Vagina (tissue), 2 donors: ENCODE data around the gene CAMSAP2. TPM values are rescaled to one million over a fixed set of nuclear protein-coding genes. Genes with fewer than 3 reads are reported as not detected.

Experiments
- DNase-seq, 2 donors: peaks; one replicate each; pipeline ENCODE4 v3.0.0-alpha.2; 2017; ENCODE audit errors: extremely low spot score in 2 of 2
- H3K27ac ChIP-seq: fragments of 200-600 bp; sonication (generic); one replicate; pipeline ENCODE4 v1.5.1; 2019
- H3K27me3 ChIP-seq: fragments of 200-600 bp; sonication (generic); one replicate; pipeline ENCODE4 v1.5.1; 2019
- H3K36me3 ChIP-seq, 2 donors: fragments of 200-600 bp; sonication (generic); one replicate each; pipeline ENCODE4 v1.5.1; 2017 to 2019
- H3K4me1 ChIP-seq: fragments of 200-600 bp; sonication (generic); one replicate; pipeline ENCODE4 v1.5.1; 2019
- H3K4me3 ChIP-seq, 2 donors: fragments of 200-600 bp; sonication (generic); 1 replicate in 1 of 2; 2 replicates in 1 of 2; pipeline ENCODE4 v1.5.1; 2016 to 2019
- H3K9me3 ChIP-seq: fragments of 200-600 bp; sonication (generic); one replicate; pipeline ENCODE4 v1.5.1; 2019
- CTCF ChIP-seq, 3 experiments: fragments of 450-650 bp in 2 of 3; fragments of 200-600 bp in 1 of 3; sonication (generic) in 1 of 3; IDR thresholded peaks; one replicate each; pipeline ENCODE4 v1.5.1; 2017 to 2019; ENCODE audit warnings: antibody characterized with exemption in 3 of 3, mild to moderate bottlenecking in 2 of 3, moderate library complexity in 2 of 3
- POLR2A ChIP-seq, 2 donors: fragments of 450-650 bp; IDR thresholded peaks; one replicate each; pipeline ENCODE4 v1.6.1; 2017; ENCODE audit warnings: antibody characterized with exemption in 2 of 2, mild to moderate bottlenecking in 2 of 2, moderate library complexity in 2 of 2
- POLR2AphosphoS5 ChIP-seq, 2 donors: sonication (generic); formaldehyde crosslinking; IDR thresholded peaks; one replicate each; pipeline ENCODE4 v1.9.0; 2017; ENCODE audit warnings: antibody characterized with exemption in 2 of 2, mild to moderate bottlenecking in 2 of 2, low read depth in 1 of 2; ENCODE audit not compliant: insufficient read depth in 1 of 2
- intact Hi-C: fragments of 100-400 bp; cut with DNase I; formaldehyde crosslinking; loops from one replicate; pipeline ENCODE4 v1.15.1; 2023
- total RNA-seq: library from RNA; depleted of rRNA; stranded (reverse); fragments of >200 nt; gene quantifications from one replicate; pipeline ENCODE4 v1.2.3, GENCODE V29; 2016

CAMSAP2 gene
- total RNA-seq, 1 donor from 2014 or later = 30.0 TPM

DNA sequence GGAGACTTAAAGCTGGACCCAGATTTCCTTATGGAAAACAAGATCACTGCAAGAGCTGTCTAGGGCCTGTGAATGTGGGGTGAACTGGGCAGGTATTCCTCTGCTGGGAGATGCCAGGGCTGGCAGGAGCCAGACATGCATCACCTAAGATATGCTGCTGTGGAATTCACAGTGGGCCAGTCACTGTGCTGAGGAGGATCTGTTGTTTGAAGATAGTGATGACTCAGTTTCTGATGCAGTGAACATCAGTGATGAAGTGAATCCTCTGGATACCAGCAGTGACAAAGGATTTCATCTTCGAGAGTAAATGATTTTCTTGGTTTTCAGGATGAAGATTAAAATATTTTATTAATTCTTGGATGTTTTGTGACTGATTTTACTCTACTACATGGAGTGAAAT lies 29.9 kb upstream of the CAMSAP2 start:
- H3K27ac ChIP-seq = no peak overlapping the region
- no peaks in the 10 kb centered on the region for H3K9me3 ChIP-seq
- H3K4me1 ChIP-seq = no peaks in the 10 kb centered on the region
- TF ChIP-seq POLR2A (IDR thresholded peaks at IDR 0.05) = no peak
- no peaks in the 10 kb centered on the region for H3K36me3 ChIP-seq
- DNase-seq = no peak
- intact Hi-C loops = no loop called here
- no peaks in the 10 kb centered on the region for H3K27me3 ChIP-seq
- no peak overlapping the region for H3K4me3 ChIP-seq

DNA sequence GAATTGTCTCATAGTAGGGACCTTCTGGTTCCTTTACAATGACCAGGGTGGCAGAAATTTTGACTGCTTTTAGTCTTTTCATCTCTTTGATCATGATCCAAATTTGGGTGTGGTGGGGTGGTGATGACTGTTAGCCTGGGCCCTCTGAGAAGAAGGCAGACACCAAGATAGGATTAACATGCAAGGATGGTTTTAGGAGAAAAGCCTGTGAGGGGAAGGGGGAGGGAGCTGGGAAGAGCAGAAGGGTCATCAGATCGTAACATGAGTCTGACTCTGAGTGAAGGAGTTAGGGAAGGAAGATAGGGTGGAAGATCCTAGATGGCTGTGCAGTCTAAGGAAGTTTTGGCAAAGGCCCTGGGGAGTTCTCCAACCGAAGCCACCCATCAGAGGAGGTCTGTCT lies 28.5 kb upstream of the CAMSAP2 start:
- H3K27ac ChIP-seq = no peak overlapping the region
- H3K36me3 ChIP-seq = no peaks in the 10 kb centered on the region
- no peaks in the 10 kb centered on the region for H3K4me1 ChIP-seq
- intact Hi-C loops = no loop called here
- H3K9me3 ChIP-seq = no peaks in the 10 kb centered on the region
- DNase-seq = no peak
- H3K27me3 ChIP-seq = no peaks in the 10 kb centered on the region
- no peak for TF ChIP-seq CTCF (IDR thresholded peaks at IDR 0.05)
- no peak for TF ChIP-seq POLR2A (IDR thresholded peaks at IDR 0.05)
- TF ChIP-seq POLR2AphosphoS5 (IDR thresholded peaks at IDR 0.05; ENCODE audit: insufficient read depth in 1 of 2, low read depth in 1 of 2) = no peak
- H3K4me3 ChIP-seq = no peak overlapping the region

GRCh38 chr1:200714504-200715187 lies 24.0 kb upstream of the CAMSAP2 start:
- H3K27me3 ChIP-seq = no peaks in the 10 kb centered on the region
- intact Hi-C loops = no loop called here
- H3K9me3 ChIP-seq = no peaks in the 10 kb centered on the region

DNA sequence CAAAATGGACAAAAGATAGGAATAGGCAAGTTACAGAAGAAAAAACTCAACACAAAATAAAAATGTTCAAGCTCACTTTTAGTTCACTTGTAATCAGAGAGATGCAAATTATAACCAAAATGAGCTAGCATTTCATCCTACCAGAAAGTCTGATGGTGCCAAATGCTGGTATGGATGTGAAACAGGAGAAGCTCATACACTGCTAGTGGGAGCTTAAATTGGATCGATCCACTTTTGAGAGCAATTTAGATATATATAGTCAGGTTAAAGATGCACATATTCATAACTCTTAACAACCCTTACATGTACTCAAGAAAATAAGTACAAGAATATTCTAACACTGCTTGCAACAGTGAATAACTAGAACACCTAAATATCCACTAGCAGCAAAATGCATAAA lies 18.5 kb upstream of the CAMSAP2 start:
- TF ChIP-seq CTCF (IDR thresholded peaks at IDR 0.05) (no peak), POLR2AphosphoS5 (IDR thresholded peaks at IDR 0.05; ENCODE audit: insufficient read depth in 1 of 2, low read depth in 1 of 2) (no peak), POLR2A (IDR thresholded peaks at IDR 0.05) (no peak)
- DNase-seq = no peak
- Histone ChIP-seq H3K27ac (no peak overlapping the region), H3K4me3 (no peak overlapping the region), H3K9me3 (no peaks in the 10 kb centered on the region), H3K4me1 (no peaks in the 10 kb centered on the region), H3K36me3 (no peaks in the 10 kb centered on the region), H3K27me3 (no peaks in the 10 kb centered on the region)
- intact Hi-C loops = no loop called here

More at GRCh38 chr1:200714504-200715187, 24.0 kb upstream of the CAMSAP2 start:
- no peak overlapping the region for H3K27ac ChIP-seq
- TF ChIP-seq POLR2AphosphoS5 (IDR thresholded peaks at IDR 0.05; ENCODE audit: insufficient read depth in 1 of 2, low read depth in 1 of 2) (no peak), CTCF (IDR thresholded peaks at IDR 0.05) (no peak), POLR2A (IDR thresholded peaks at IDR 0.05) (no peak)
- H3K4me3 ChIP-seq = no peak overlapping the region
- DNase-seq = no peak
- H3K4me1 ChIP-seq = no peaks in the 10 kb centered on the region
- H3K36me3 ChIP-seq = no peaks in the 10 kb centered on the region

GRCh38 chr1:200724064-200724463 lies 14.6 kb upstream of the CAMSAP2 start:
- intact Hi-C loops = no loop called here
- no peak for DNase-seq

More at GRCh38 chr1:200724064-200724463, 14.6 kb upstream of the CAMSAP2 start:
- Histone ChIP-seq H3K27me3 (no peaks in the 10 kb centered on the region), H3K36me3 (no peaks in the 10 kb centered on the region), H3K9me3 (no peaks in the 10 kb centered on the region), H3K27ac (no peak overlapping the region), H3K4me1 (no peaks in the 10 kb centered on the region), H3K4me3 (no peak overlapping the region)
- TF ChIP-seq CTCF (IDR thresholded peaks at IDR 0.05) = no peak
- TF ChIP-seq POLR2A (IDR thresholded peaks at IDR 0.05) = no peak
- TF ChIP-seq POLR2AphosphoS5 (IDR thresholded peaks at IDR 0.05; ENCODE audit: insufficient read depth in 1 of 2, low read depth in 1 of 2) = no peak
